Testis (tissue), 2 donors: ENCODE results near the gene TYW1B.
"Not testable (repeated sequence)": the region's sequence is repeated elsewhere in the genome, so short reads cannot be mapped to it uniquely, and the experiment has no call there.

Experiments used
- CTCF ChIP-seq, 3 experiments: fragments of 450-650 bp in 2 of 3; fragments of 200-600 bp in 1 of 3; sonication (generic) in 1 of 3; IDR thresholded peaks; one replicate each; pipeline ENCODE4 v1.5.1; 2016 to 2019; ENCODE audit warnings: antibody characterized with exemption in 3 of 3, mild to moderate bottlenecking in 2 of 3, moderate library complexity in 1 of 3
- POLR2A ChIP-seq: fragments of 450-650 bp; IDR thresholded peaks from one replicate; pipeline ENCODE4 v1.6.1; 2017; ENCODE audit warnings: antibody characterized with exemption, mild to moderate bottlenecking, moderate library complexity

- TF ChIP-seq CTCF (IDR thresholded peaks at IDR 0.05); POLR2A: not testable (repeated sequence)
These were observed 281.3 kb downstream of the TYW1B start for GRCh38 chr7:72546586-72547237.
